ENCODE measurements around the gene IL1RAPL1. TPM values are rescaled to one million over a fixed set of nuclear protein-coding genes. Genes with fewer than 3 reads are reported as not detected.

Gene IL1RAPL1
- total and polyA plus RNA-seq, 9 of the 15 experiments (the other 6 are each of a cell fraction or from before 2014, with no cell fraction given): 0.04 to 0.07 (median 0.04) TPM; not detected in 6

DNA sequence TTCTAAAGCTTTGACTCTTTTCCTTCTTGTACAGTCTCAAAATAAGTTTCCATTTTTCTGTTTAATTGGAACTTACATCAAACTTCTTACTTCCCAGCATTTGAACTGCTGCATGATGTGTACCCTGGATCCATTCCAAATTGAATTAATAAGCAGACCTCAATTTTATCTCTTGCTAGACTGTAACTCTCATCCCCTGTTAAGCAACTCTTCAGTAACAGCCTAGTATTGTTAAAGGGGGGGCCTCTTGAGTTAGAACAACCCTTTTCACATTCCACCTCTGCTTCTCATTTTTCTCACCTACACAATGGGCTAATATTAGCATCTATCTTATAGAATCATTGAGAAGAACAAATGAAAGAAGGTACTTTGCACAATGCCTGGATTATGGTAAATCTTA is 169.4 kb downstream of the IL1RAPL1 start (continued):
- TF ChIP-seq RBM34 (IDR thresholded peaks at IDR 0.05; ENCODE audit: borderline replicate concordance, insufficient read depth, low read length): no peak

- H3K9ac ChIP-seq (ENCODE audit: insufficient read depth in 1 of 2, low read depth in 2 of 2, low read length in 2 of 2): no peak overlapping the region
- WGBS (ENCODE audit: insufficient coverage, low coverage, missing lambda C conversion rate): 0% methylated on average over 2 of the region's 2 CpGs
- in situ Hi-C loops (cut with MboI) (no loop called here), intact Hi-C loops (cut with micrococcal nuclease) (no loop called here)
- H3K4me1 ChIP-seq (replicated peaks in 1 of 2; ENCODE audit: control insufficient read depth in 2 of 2, insufficient read depth in 2 of 2, low read length in 2 of 2): no peaks in the 10 kb centered on the region
- ATAC-seq (no peak), DNase-seq (ENCODE audit: extremely low read depth in 1 of 4, low spot score in 3 of 4) (no peak), FAIRE-seq (no peak)
- BruUV-seq (replicated peaks): no TSS peak
- H3K9me1 ChIP-seq (ENCODE audit: control insufficient read depth, insufficient read depth, low read length): no peaks in the 10 kb centered on the region
- no peak overlapping the region for H3K4me2 ChIP-seq (ENCODE audit: insufficient read depth, low read length)
- no peaks in the 10 kb centered on the region for H3K27me3 ChIP-seq (ENCODE audit: control insufficient read depth in 2 of 2, insufficient read depth in 2 of 2, low read length in 2 of 2)
- POLR2A ChIA-PET: no interaction called here
- no peaks in the 10 kb centered on the region for H3K9me3 ChIP-seq (replicated peaks; ENCODE audit: control insufficient read depth, insufficient read depth, low read depth, low read length)
- H3K79me2 ChIP-seq (ENCODE audit: control insufficient read depth, insufficient read depth, low read length): no peaks in the 10 kb centered on the region
- CTCF ChIA-PET (ENCODE audit: low intra/inter-chr PET ratio): no interaction called here
- no peak overlapping the region for H3K4me3 ChIP-seq
- no peaks in the 10 kb centered on the region for H4K20me1 ChIP-seq (replicated peaks; ENCODE audit: control insufficient read depth, insufficient read depth, low read length)
- no peak overlapping the region for H2AFZ ChIP-seq (ENCODE audit: low read depth, low read length)
- no peaks in the 10 kb centered on the region for H3K36me3 ChIP-seq (ENCODE audit: control insufficient read depth, insufficient read depth, low read length)
- H3K27ac ChIP-seq (ENCODE audit: extremely low read depth, low read depth, low read length): no peak overlapping the region
- no peak for TF ChIP-seq THAP7 (CRISPR knock-in tag; IDR thresholded peaks at IDR 0.05)
- no peak for TF ChIP-seq SLC30A9 (CRISPR knock-in tag; IDR thresholded peaks at IDR 0.05)
- TF ChIP-seq RFX5 (IDR thresholded peaks at IDR 0.05; ENCODE audit: low read depth, low read length): no peak
- TF ChIP-seq, protein P1, sequence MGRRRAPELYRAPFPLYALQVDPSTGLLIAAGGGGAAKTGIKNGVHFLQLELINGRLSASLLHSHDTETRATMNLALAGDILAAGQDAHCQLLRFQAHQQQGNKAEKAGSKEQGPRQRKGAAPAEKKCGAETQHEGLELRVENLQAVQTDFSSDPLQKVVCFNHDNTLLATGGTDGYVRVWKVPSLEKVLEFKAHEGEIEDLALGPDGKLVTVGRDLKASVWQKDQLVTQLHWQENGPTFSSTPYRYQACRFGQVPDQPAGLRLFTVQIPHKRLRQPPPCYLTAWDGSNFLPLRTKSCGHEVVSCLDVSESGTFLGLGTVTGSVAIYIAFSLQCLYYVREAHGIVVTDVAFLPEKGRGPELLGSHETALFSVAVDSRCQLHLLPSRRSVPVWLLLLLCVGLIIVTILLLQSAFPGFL (CRISPR knock-in tag; IDR thresholded peaks at IDR 0.05): no peak
- TF ChIP-seq CSDE1 (IDR thresholded peaks at IDR 0.05): no peak
- TF ChIP-seq TRIM25 (IDR thresholded peaks at IDR 0.05; ENCODE audit: borderline replicate concordance): no peak
- TF ChIP-seq ADNP (tag; IDR thresholded peaks at IDR 0.05): no peak
- TF ChIP-seq, protein P2, sequence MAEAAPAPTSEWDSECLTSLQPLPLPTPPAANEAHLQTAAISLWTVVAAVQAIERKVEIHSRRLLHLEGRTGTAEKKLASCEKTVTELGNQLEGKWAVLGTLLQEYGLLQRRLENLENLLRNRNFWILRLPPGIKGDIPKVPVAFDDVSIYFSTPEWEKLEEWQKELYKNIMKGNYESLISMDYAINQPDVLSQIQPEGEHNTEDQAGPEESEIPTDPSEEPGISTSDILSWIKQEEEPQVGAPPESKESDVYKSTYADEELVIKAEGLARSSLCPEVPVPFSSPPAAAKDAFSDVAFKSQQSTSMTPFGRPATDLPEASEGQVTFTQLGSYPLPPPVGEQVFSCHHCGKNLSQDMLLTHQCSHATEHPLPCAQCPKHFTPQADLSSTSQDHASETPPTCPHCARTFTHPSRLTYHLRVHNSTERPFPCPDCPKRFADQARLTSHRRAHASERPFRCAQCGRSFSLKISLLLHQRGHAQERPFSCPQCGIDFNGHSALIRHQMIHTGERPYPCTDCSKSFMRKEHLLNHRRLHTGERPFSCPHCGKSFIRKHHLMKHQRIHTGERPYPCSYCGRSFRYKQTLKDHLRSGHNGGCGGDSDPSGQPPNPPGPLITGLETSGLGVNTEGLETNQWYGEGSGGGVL (CRISPR knock-in tag; IDR thresholded peaks at IDR 0.05): no peak
- TF ChIP-seq TCFL5 (CRISPR knock-in tag; conservative IDR thresholded peaks at IDR 0.05): no peak
- no peak for TF ChIP-seq TEAD4 (IDR thresholded peaks at IDR 0.05; ENCODE audit: low read length)
- TF ChIP-seq TEAD4 (CRISPR knock-in tag; IDR thresholded peaks at IDR 0.05; ENCODE audit: borderline replicate concordance): no peak
- TF ChIP-seq RBM15 (IDR thresholded peaks at IDR 0.05; ENCODE audit: insufficient read depth, low read length): no peak
Observed at GRCh38 chrX:28757290-28757689, 170.0 kb downstream of the IL1RAPL1 start.

Measured in K562 (cell line).